NCI-H2029 (cell line): ENCODE results near the gene WWTR1.

Experiments used
- DNase-seq: peaks from one replicate; lab custom pipeline; 2025; lab: John Stamatoyannopoulos, UW

Gene WWTR1

DNA sequence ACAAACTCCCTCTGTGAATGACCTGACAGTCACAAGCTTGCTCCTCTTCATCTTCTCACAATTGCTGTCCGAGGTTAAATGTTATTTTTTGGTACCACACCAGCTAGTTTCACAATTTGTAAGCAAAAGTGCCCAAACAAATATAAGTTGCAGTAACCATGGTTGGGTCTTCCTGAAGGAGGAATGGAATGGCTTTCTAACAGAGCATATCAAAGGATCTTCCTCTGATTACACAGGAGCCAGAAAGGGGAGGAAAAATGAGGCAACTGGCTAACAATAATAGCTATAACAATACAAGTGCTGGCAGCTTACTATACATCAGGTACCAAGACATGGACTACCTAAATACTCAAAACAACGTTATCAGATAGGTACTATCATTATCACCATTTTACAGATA lies 90.4 kb downstream of the WWTR1 start:
- no peak for DNase-seq

DNA sequence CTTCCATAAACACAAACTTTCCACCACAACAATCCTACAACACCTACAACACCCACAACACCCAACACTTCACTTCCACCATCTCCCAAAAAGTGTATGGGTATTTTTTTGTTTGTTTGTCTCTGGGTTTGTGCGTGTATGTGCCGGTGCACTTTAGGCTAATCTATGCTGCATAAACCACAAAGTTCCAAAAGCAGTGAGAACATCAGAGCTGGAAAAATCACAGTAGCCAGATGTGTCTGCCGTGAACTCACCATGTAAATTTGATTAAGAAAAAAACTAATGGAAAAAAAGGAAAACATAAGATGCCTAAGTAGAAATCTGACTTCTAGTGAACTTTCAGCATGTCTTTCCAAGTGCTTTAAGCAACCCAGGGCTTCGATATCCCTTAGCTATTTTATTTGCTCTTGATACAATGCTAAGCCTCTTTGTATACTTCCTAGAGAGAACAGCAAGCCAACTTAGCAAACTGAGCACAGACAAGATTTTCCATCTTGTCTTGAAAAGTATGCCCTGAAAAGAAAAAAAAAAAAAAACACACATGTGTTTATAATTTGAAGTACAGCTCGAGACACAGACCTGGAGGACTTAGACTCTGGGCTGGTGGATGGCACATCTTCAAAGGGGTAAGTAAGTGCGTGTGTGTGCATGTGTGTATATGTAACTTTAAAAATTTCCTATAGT lies 91.4 kb downstream of the WWTR1 start:
- DNase-seq = no peak

DNA sequence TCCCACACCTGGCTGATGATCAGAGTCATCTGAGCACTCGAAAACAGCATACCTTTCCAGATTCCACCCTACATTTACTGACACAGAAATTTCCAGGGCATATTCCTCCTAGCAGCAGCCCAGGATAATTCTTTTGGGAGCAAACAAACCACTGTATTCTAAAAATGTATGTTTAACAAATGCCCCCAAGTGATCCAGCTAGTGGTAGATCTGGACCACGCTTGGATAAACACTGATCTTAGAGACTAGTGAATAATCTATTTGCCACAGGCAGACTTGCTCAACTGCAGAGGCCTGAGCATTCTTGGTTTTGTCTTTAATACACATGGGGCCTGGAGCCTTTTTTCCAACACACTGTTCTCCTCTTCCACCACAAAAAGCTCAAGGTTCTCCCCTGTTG lies 93.7 kb downstream of the WWTR1 start:
- DNase-seq = no peak

DNA sequence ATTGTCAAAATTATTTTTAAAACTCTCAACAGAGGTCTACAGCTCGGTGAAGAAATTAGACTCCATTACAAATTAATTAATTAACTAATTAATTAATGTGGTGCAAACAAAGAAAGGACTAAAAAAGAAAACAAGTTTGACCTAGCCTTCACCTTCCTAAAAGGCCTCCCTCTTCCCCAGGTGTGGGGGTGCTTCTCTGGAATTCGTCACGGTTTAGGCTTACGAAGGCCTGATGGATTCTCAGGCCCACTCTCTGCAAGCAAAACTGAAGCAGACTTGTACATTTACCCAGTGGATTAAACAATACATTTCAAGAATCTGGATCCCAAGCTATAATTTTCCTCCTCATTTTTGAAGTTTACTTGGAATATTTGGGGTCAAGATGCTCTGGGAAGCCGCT lies 94.7 kb downstream of the WWTR1 start:
- DNase-seq = no peak

DNA sequence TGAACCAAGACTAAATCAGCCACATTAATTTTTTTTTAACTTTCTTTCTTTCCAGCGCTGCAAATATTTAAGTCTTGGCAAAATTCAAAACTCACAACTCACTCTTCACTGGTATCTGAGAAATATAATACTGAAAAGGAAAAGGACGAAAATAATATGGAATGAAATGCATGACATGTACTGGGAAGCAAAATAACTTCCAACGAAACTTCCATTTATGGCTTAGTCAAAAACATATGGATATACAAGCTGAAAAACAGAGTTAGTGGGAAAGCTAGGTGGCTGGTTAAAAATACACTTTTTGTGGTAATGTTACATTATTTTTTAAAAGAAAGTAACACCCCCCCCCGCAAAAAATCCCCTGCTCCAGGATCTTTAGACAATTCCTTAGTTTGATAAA lies 97.2 kb downstream of the WWTR1 start:
- no peak for DNase-seq

DNA sequence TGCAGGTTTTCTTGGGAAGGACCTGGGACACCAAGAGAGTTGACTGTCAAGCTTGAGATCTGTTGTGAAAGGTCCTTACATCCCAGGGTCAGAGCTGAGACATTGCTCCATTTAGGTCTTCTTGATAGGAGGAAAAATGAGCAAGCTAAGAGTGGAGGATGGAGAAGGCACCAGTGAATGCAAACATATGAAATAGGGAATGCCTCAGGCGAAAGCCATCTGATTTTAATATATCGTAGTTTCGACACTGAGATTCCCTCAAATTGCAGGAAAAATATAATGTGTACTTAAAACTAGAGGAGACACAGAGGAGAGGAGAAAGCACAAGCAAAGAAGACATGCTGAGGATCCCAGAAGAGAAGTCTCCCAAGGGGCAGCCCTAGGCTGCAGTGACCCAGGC lies 97.8 kb downstream of the WWTR1 start:
- DNase-seq = no peak

DNA sequence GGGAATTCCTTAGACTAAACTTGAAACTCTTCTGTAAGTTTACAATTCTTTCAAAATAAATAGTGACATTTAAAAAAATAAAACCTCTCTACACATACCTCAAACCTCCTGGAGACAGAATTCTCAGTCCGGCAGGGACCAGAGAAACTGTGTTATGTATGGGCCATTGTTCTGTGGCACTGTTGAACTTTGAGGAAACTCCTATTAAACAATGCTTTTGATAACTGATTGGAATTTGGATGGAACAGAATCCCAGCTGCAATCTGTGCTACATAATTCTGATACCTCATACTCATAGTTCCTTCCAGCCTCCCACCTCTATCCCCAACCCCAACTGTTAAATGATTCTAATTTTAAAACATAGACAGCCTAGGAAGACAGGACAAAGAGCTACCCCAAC lies 98.3 kb downstream of the WWTR1 start:
- no peak for DNase-seq

- no peak for DNase-seq
Measured at GRCh38 chr3:149555927-149556326, 101.9 kb downstream of the WWTR1 start.

DNA sequence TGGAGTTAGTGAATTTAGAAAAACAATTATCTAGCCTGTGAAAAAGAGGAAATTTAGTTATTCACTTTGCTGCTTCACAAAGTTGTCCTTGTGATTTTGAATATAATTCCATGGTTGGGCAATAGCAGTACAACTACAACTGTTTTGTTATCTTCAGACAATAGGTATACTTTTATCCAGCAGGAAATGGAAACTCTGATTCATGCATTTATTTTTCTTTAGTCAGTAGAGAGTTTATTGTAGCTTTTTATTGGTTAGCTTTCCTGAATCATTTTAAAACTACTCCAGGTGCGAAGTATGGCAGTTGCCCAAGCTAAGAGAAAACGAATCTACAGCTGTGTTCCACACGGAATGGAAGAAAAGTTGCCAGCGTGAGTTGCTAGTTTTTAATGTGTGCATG lies 103.0 kb downstream of the WWTR1 start:
- DNase-seq = no peak

DNA sequence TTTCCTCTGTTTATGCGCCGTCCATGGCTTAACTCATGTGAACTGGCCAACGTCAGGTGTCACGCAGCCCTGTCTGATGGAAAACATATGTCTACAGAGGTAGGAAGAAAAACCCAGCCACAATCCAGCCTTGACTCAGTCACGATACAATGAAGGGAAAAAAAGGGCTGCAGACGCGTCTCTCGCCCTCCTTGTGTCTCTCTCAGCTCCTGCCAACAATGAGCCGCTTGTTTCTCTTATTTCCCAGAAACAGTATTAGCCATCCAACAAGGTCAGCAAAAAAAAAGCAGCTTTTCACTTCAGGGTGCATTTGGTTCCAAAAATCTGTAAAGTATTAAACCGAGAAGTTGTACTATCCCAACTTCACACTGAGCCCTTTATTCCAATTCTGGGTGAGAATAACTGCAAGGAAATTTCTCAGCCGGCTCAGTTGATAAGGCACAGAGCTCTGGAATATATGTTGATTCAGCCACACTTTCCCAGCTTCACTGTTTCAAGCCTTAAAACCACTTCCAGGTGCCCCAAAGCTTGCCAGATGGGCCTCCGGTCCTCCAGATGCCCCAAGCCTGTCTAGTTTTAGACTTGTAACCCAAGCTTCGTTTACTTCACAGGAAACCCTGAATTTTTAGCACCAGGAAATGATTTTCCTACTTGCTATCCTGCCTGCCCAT lies 103.9 kb downstream of the WWTR1 start:
- no peak for DNase-seq

DNA sequence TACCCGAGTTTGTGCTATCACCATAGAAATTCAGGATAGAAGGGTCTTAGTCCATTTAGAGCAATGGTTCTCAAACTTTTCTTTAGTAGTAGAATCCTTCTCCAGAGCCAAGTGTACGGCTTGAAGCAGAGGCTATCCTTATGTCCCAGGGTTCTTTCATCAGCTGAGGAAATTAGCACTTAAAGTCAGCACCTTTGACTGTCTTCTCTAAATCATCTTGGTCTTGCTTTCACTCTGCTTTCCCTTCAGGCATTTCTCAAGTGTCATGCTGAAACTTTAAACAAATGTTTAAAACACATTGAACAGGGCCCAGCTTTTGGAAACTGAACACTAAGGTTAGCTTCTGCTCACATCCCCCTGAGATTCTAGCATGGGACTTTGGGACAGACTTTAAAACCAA lies 105.1 kb downstream of the WWTR1 start:
- DNase-seq = no peak

DNA sequence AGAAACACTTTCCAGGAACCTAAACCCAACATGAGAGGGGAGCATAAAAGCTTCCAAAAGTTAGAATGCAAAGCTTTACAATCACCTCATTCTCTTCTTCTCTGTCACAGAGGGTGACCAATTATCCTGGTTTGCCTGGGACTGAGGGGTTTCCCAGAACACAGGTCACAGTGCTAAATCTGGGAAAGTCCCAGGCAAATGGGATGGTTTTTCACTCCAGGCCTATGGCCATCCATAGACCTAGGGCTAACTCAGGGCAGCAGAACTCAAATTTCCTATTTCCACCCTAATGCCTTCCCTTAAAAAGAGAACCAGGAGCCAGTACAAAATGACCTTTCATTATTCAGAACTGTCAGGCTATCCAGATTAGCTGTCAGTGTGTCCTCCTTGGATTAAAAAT lies 106.3 kb downstream of the WWTR1 start:
- no peak for DNase-seq

GRCh38 chr3:149548669-149549065 lies 109.2 kb downstream of the WWTR1 start:
- no peak for DNase-seq

DNA sequence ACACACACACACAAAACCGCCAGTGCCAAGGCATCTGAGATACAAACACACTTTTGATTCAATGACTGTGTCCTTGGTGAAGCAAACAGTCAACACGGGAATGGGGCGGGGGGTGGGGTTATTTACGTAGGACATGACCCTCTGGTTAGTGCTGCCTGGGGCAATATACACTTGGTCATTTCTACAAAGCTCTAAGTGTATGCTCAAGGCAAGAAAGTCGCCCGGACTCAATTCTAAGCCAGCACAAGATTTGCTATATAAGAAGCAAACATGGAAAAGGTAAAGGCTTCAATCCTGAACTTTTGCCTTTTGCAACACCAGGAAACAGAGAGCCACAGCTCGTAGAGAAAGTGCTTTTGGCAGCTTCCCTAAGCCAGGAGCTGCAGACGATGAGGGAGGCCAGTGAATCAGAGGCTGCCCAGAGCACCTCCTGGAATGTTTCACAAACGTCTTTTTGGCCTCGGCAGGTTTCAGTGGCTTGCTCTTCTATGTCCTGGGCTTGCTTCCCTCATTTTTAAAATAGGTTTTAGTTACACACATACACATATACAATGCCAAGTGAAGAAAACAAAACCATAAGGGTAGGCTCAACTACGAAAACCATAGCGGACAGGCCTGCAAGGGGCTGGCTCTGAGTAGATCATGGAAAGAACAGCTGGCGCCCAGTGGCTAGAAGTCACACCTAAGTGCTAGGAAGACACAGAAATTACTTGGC lies 109.7 kb downstream of the WWTR1 start:
- DNase-seq = peak; percentile 63

DNA sequence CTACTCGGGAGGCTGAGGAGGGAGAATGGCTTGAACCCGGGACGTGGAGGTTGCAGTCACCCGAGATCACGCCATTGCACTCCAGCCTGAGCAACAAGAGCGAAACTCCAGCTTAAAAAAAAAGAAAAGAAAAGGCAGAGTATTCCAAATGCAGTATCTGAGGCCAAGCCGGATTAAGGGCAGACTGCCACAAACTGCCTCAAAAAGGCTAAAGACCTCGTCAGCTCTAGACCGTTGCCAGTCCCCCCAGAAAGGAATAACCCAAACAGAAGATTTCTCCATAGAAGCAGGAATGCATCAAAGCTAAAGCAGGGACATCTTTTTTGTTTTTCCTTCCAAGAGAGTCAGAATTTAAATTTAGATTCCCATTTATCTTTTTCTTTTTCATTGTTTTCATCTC lies 110.4 kb downstream of the WWTR1 start:
- DNase-seq = no peak

DNA sequence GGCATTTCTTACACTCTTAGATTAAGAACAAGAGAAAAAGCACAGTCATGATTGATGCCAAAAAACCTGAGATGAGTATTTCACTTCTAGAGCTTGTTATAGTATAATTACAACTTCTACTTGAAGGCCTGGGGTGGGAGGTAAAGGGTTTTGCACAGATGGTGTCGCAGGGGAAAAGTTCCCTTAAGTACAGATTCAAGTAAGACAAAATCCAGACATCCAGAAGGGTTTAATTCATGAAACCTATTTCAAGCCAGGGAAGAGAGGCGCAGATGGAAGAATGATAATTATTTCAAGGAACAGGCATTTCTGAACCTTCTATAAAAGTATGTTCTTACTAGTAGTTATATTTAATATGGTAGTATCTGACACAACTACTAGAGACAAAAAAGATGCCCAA lies 112.8 kb downstream of the WWTR1 start:
- DNase-seq = no peak

GRCh38 chr3:149542375-149543312 lies 115.2 kb downstream of the WWTR1 start:
- DNase-seq = peak; percentile 72

DNA sequence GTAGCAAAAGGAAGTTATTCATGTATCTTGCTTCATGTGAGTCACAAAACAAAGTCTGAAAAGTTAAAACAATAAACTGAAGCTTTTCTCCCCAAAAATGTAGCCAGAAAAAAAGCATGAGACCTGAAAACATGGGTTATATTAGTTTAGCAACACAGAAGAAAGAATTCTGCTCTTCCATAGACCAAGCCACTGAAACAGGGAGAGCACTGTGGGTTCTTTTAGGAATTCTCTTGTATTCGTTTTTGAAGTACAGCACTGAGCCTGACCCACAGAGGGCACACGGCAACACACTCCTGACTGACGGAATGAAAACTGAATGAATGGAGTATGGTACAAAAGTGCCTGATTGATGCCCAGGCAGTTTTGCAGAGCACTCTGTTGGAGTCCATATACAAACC lies 116.7 kb downstream of the WWTR1 start:
- no peak for DNase-seq

GRCh38 chr3:149538371-149538770 lies 119.5 kb downstream of the WWTR1 start:
- no peak for DNase-seq

- DNase-seq = peak; percentile 44
Measured at GRCh38 chr3:149536429-149536828, 121.4 kb downstream of the WWTR1 start.

DNA sequence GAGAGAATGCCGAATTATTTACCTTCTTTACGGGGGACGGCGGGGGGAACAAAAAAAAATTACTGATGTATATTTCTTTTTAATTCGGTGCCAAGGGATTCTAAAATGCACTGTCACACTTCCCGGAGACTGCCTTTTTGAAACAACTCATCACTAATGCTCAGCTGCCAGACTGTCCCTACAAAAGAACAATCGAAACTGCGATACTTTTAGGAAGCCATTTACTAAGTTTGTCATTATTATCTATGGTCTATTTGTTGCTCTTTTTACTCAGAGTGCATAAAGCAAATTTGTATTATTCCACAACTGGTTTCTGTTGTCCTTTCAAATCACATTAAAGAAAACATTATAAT lies 122.5 kb downstream of the WWTR1 start:
- peak; percentile 41 for DNase-seq

GRCh38 chr3:149534671-149535332 lies 123.0 kb downstream of the WWTR1 start:
- peak; percentile 93 for DNase-seq
